ENCODE results near the gene PTPN4.

Gene PTPN4

DNA sequence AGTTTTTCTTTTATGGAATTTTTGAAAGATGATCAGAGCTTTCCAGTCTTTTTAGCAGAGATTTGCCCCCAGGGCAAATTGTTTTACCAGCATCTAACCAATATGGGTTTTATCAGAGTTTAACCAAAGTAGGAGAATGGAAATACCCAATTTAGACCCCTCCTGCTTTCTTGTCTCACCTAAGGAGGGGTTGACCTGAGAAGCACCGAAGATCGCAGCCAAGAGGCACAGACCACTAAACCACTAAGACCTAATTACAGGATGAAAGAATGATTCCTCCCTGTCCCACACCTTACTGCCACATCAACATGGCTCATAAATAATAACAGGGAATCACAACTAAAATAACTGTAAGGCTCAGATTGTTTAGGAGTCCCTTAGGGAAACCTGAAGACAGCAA lies 141.3 kb downstream of the PTPN4 start:
- Mint-ChIP-seq H3K9me3 (peaks cover 23% of the 10 kb centered on the region), H3K27ac (no peak overlapping the region), H3K4me3 (no peak overlapping the region), H3K4me1 (no peaks in the 10 kb centered on the region), H3K27me3 (ENCODE audit: low read depth) (no peaks in the 10 kb centered on the region), H3K36me3 (ENCODE audit: low read depth) (peaks cover 65% of the 10 kb centered on the region)
- TF ChIP-seq, protein P1, sequence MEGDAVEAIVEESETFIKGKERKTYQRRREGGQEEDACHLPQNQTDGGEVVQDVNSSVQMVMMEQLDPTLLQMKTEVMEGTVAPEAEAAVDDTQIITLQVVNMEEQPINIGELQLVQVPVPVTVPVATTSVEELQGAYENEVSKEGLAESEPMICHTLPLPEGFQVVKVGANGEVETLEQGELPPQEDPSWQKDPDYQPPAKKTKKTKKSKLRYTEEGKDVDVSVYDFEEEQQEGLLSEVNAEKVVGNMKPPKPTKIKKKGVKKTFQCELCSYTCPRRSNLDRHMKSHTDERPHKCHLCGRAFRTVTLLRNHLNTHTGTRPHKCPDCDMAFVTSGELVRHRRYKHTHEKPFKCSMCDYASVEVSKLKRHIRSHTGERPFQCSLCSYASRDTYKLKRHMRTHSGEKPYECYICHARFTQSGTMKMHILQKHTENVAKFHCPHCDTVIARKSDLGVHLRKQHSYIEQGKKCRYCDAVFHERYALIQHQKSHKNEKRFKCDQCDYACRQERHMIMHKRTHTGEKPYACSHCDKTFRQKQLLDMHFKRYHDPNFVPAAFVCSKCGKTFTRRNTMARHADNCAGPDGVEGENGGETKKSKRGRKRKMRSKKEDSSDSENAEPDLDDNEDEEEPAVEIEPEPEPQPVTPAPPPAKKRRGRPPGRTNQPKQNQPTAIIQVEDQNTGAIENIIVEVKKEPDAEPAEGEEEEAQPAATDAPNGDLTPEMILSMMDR (IDR thresholded peaks at IDR 0.05; ENCODE audit: unreplicated experiment in 3 of 3), result no peak

DNA sequence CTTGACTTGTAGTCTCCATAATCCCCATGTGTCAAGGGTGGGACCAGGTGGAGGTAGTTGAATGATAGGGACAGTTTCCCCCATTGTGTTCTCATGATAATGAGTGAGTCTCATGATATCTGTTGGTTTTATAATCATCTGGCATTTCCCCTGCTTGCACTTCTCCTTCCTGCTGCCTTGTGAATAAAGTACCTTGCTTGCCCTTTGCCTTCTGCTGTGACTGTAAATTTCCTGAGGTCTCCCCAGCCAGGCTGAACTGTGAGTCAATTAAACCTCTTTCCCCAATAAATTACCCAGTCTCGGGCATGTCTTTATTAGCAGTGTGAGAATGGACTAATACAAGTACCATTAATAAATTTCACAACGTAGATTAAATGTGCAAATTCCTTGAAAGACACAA lies 150.8 kb downstream of the PTPN4 start:
- Mint-ChIP-seq H3K27me3 (ENCODE audit: low read depth) (no peaks in the 10 kb centered on the region), H3K9me3 (peaks cover 24% of the 10 kb centered on the region), H3K36me3 (ENCODE audit: low read depth) (peaks cover 69% of the 10 kb centered on the region), H3K4me1 (no peaks in the 10 kb centered on the region), H3K27ac (no peak overlapping the region), H3K4me3 (no peak overlapping the region)
- TF ChIP-seq, protein P1 (IDR thresholded peaks at IDR 0.05; ENCODE audit: unreplicated experiment in 3 of 3), result no peak

DNA sequence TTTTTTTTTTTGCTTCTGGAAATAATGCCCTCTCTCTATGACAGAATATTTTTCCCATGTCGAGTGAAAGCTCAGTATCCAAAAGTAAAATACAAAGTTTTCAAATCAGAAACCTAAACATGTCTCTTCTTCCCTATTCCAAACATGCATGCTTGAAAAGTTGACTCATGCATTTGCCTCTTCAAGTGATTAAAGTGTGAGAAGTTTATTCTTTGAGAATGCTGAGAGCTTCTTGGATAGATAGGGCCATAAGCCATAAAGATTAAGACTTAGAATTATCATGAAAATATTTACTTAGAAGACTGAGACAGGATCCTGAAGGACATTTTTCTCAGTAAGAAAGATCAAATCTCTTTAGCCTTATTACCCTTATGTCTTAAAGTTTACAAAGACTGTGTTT lies 154.5 kb downstream of the PTPN4 start:
- TF ChIP-seq, protein P1 (IDR thresholded peaks at IDR 0.05; ENCODE audit: unreplicated experiment in 3 of 3), result no peak
- no peak overlapping the region for H3K27ac Mint-ChIP-seq
- no peaks in the 10 kb centered on the region for H3K27me3 Mint-ChIP-seq (ENCODE audit: low read depth)
- peaks cover 40% of the 10 kb centered on the region for H3K36me3 Mint-ChIP-seq (ENCODE audit: low read depth)
- peaks cover 14% of the 10 kb centered on the region for H3K9me3 Mint-ChIP-seq
- no peaks in the 10 kb centered on the region for H3K4me1 Mint-ChIP-seq
- no peak overlapping the region for H3K4me3 Mint-ChIP-seq

DNA sequence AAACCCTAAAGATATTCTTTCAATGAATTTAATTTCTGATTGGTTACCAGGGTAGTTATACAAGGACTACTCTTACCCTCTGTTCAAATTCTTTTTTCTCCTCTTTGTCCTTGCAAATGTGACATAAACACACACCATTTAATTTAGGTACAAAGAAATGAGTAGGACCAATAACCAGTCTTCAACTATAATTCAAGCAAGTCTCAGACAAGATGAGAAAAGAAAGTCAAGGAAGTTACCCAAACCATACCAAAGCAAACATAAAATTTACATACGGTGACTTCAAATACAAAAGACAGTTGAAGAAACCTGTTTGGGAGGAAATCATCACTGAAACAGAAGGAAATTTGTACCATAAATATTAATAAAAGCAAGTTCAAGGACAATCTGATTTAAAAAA lies 162.1 kb downstream of the PTPN4 start:
- Mint-ChIP-seq H3K27me3 (ENCODE audit: low read depth) (no peaks in the 10 kb centered on the region), H3K27ac (no peak overlapping the region), H3K4me1 (no peaks in the 10 kb centered on the region), H3K36me3 (ENCODE audit: low read depth) (peaks cover 7% of the 10 kb centered on the region), H3K9me3 (no peaks in the 10 kb centered on the region), H3K4me3 (no peak overlapping the region)
- TF ChIP-seq, protein P1 (IDR thresholded peaks at IDR 0.05; ENCODE audit: unreplicated experiment in 3 of 3), result no peak

DNA sequence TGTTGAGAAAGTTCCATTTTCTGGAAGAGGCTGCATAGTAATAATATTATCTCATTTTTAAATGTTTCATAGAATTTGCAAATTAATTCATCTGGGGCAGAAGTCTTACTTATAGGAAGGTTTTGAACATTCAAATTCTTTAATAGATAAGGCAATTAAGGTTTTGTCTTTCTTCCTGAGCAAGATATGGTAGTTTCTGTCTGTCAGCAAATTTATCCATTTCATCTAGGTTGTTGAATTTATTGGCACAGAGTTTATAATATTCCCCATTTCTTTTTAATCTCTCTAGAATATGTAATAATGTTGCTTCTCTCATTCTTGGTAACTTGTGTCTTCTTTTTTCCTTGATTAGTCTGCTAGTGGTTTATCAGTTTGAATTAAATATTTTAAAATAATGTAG lies 163.0 kb downstream of the PTPN4 start:
- TF ChIP-seq, protein P1 (IDR thresholded peaks at IDR 0.05; ENCODE audit: unreplicated experiment in 3 of 3), result no peak
- Mint-ChIP-seq H3K4me3 (no peak overlapping the region), H3K27ac (no peak overlapping the region), H3K36me3 (ENCODE audit: low read depth) (peaks cover 3% of the 10 kb centered on the region), H3K9me3 (no peaks in the 10 kb centered on the region), H3K4me1 (no peaks in the 10 kb centered on the region), H3K27me3 (ENCODE audit: low read depth) (no peaks in the 10 kb centered on the region)

DNA sequence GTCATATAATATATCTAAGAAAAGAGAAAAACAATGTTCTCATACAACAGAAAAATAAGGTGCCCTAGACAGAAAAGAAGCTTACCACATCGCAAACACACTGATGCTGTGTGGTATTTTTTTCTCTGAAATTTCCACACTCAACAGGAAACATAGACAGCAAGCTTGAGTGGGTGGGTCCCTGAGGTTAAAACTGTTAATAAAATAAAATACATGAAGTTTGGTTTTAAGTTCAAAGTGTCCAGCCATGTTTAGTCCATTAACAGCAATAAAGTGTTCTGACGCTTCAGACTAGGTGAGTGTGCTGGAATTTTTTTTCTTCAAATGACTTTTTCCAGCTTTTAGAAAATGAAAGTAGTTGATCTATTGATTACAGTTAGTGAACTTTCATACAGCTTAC lies 169.8 kb downstream of the PTPN4 start:
- Mint-ChIP-seq H3K9me3 (no peaks in the 10 kb centered on the region), H3K36me3 (ENCODE audit: low read depth) (peaks cover 10% of the 10 kb centered on the region), H3K4me3 (no peak overlapping the region), H3K4me1 (no peaks in the 10 kb centered on the region), H3K27me3 (ENCODE audit: low read depth) (no peaks in the 10 kb centered on the region), H3K27ac (no peak overlapping the region)
- TF ChIP-seq, protein P1 (IDR thresholded peaks at IDR 0.05; ENCODE audit: unreplicated experiment in 3 of 3), result no peak
